K562 (cell line): ENCODE results near the gene FCGBP. TPM values are rescaled to one million over a fixed set of nuclear protein-coding genes. Genes with fewer than 3 reads are reported as not detected.

Experiments
- ATAC-seq: fragments of 200-7000 bp; cut with Tn5 transposase; 3 replicates; pipeline ENCODE4 v1.9.1; 2020; ENCODE audit warnings: moderate library complexity
- BruUV-seq: library from RNA; stranded (reverse); fragments of 400-500 nt; replicated peaks from 2 replicates; lab custom pipeline; 2021; lab: Mats Ljungman, UMichigan
- CTCF ChIA-PET: fragments of 300-600 bp; formaldehyde crosslinking; extraction: SDS; loops from one replicate; lab custom pipeline; 2021; ENCODE audit warnings: low intra/inter-chr PET ratio; lab: Yijun Ruan, JAX
- POLR2A ChIA-PET: fragments of 300-600, 350-650 bp; sonication (Branson Sonifier 250); formaldehyde crosslinking; extraction: SDS; loops from one replicate; lab custom pipeline; 2021; ENCODE audit warnings: antibody characterized with exemption, inconsistent platforms; lab: Yijun Ruan, JAX
- DNase-seq, 4 experiments: peaks; one replicate each; pipeline versions ENCODE4 v3.0.0 to v3.0.0-alpha.2; 2011 to 2018; ENCODE audit warnings: low spot score in 3 of 4, mixed read lengths in 3 of 4; ENCODE audit errors: extremely low read depth in 1 of 4
- FAIRE-seq: peaks from 2 replicates; lab custom pipeline; 2011; peaks lifted over from hg19 to GRCh38; lab: Jason Lieb, UNC
- H2AFZ ChIP-seq: 2 replicates; pipeline ENCODE4 v1.6.0; 2011; ENCODE audit warnings: low read depth, low read length, control low read depth, inconsistent platforms
- H3K27ac ChIP-seq: fragments of 200-600 bp; 3 replicates; pipeline ENCODE4 v1.8.0; 2011; ENCODE audit warnings: low read depth, mild to moderate bottlenecking, control low read depth, inconsistent platforms, low read length, moderate library complexity, mixed read lengths; ENCODE audit errors: extremely low read depth
- H3K27me3 ChIP-seq, 2 experiments: fragments of 300-600 bp in 1 of 2; 2 replicates in 1 of 2; 3 replicates in 1 of 2; pipeline versions ENCODE4 v1.6.0 to v1.8.0; 2011; ENCODE audit warnings: inconsistent platforms in 2 of 2, low read length in 2 of 2, mild to moderate bottlenecking in 1 of 2, mixed read lengths in 1 of 2, moderate library complexity in 1 of 2; ENCODE audit not compliant: control insufficient read depth in 2 of 2, insufficient read depth in 2 of 2
- H3K36me3 ChIP-seq: fragments of 300-600 bp; 3 replicates; pipeline ENCODE4 v1.8.0; 2011; ENCODE audit warnings: mild to moderate bottlenecking, low read length, inconsistent platforms; ENCODE audit not compliant: control insufficient read depth, insufficient read depth
- H3K4me1 ChIP-seq, 2 experiments: fragments of 200-600 bp in 1 of 2; replicated peaks in 1 of 2; 2 replicates in 1 of 2; 3 replicates in 1 of 2; pipeline versions ENCODE4 v1.5.1 to v1.8.0; 2011; ENCODE audit warnings: inconsistent platforms in 2 of 2, low read length in 2 of 2, mild to moderate bottlenecking in 1 of 2, mixed read lengths in 1 of 2, moderate library complexity in 1 of 2; ENCODE audit not compliant: control insufficient read depth in 2 of 2, insufficient read depth in 2 of 2
- H3K4me2 ChIP-seq: 2 replicates; pipeline ENCODE4 v1.6.1; 2011; ENCODE audit warnings: low read length, control low read depth, inconsistent platforms, mixed read lengths; ENCODE audit not compliant: insufficient read depth
- H3K4me3 ChIP-seq: fragments of 200-600 bp; sonication (generic), shearing (Covaris generic); 2 replicates; pipeline ENCODE4 v1.5.1; 2016; ENCODE audit warnings: control low read depth, inconsistent platforms
- H3K79me2 ChIP-seq: fragments of 200-600 bp; 3 replicates; pipeline ENCODE4 v1.8.0; 2011; ENCODE audit warnings: low read length, inconsistent platforms; ENCODE audit not compliant: control insufficient read depth, insufficient read depth
- H3K9ac ChIP-seq, 2 experiments: 2 replicates each; pipeline versions ENCODE4 v1.6.0 to v1.6.1; 2011; ENCODE audit warnings: low read depth in 2 of 2, low read length in 2 of 2, control low read depth in 1 of 2, inconsistent platforms in 1 of 2, mild to moderate bottlenecking in 1 of 2, mixed read lengths in 1 of 2; ENCODE audit not compliant: insufficient read depth in 1 of 2
- H3K9me1 ChIP-seq: one replicate; pipeline ENCODE4 v1.6.0; 2011; ENCODE audit warnings: inconsistent platforms, mild to moderate bottlenecking, low read length, moderate library complexity; ENCODE audit not compliant: control insufficient read depth, insufficient read depth
- H3K9me3 ChIP-seq: replicated peaks from 2 replicates; pipeline ENCODE4 v1.5.1; 2011; ENCODE audit warnings: low read depth, low read length, inconsistent platforms; ENCODE audit not compliant: control insufficient read depth, insufficient read depth
- H4K20me1 ChIP-seq: replicated peaks from 2 replicates; pipeline ENCODE4 v1.6.1; 2011; ENCODE audit warnings: low read length, inconsistent platforms, mixed read lengths; ENCODE audit not compliant: control insufficient read depth, insufficient read depth
- CBFA2T2 ChIP-seq: fragments of 450-650 bp; conservative IDR thresholded peaks from 2 replicates; pipeline ENCODE4 v1.6.1; 2017; ENCODE audit warnings: mild to moderate bottlenecking
- CBFA2T3 ChIP-seq: fragments of 450-650 bp; IDR thresholded peaks from 2 replicates; pipeline ENCODE4 v1.6.1; 2017
- GABPB2 ChIP-seq: fragments of 250-450 bp; sonication (Bioruptor Pico); conservative IDR thresholded peaks from 2 replicates; pipeline ENCODE4 v1.5.1; 2021; ENCODE audit warnings: mild to moderate bottlenecking
- KAT2B ChIP-seq: IDR thresholded peaks from one replicate; pipeline ENCODE4 v1.6.1; 2012; ENCODE audit warnings: low read depth, mild to moderate bottlenecking, control low read depth, inconsistent platforms, low read length, moderate library complexity
- MCM2 ChIP-seq: fragments of 450-650 bp; IDR thresholded peaks from 2 replicates; pipeline ENCODE4 v1.6.1; 2017; ENCODE audit warnings: low read depth, mild to moderate bottlenecking
- NCOA4 ChIP-seq: fragments of 450-650 bp; IDR thresholded peaks from 2 replicates; pipeline ENCODE4 v1.6.1; 2018; ENCODE audit warnings: mild to moderate bottlenecking; ENCODE audit not compliant: partially characterized antibody
- NFATC3 ChIP-seq: fragments of 450-650 bp; IDR thresholded peaks from 2 replicates; pipeline ENCODE4 v1.6.1; 2017; ENCODE audit warnings: mild to moderate bottlenecking
- NFIC ChIP-seq: fragments of 450-650 bp; IDR thresholded peaks from 2 replicates; pipeline ENCODE4 v1.6.1; 2017; ENCODE audit warnings: mild to moderate bottlenecking, inconsistent platforms
- ZBTB7A ChIP-seq: IDR thresholded peaks from 2 replicates; pipeline ENCODE4 v1.6.1; 2011; ENCODE audit warnings: low read depth, mild to moderate bottlenecking, low read length, moderate library complexity, borderline replicate concordance; ENCODE audit not compliant: control insufficient read depth
- ZNF174 ChIP-seq: fragments of 250-450 bp; sonication (Bioruptor Pico); IDR thresholded peaks from 2 replicates; pipeline ENCODE4 v1.4.0; 2020; ENCODE audit warnings: mild to moderate bottlenecking
- WGBS: fragments of 100-300 bp; shearing (Covaris generic); methylation state at CpG from one replicate; pipeline ENCODE4 v1.1.6; 2016; ENCODE audit warnings: low coverage, mixed read lengths; ENCODE audit not compliant: insufficient coverage; ENCODE audit errors: missing lambda C conversion rate; 5-methylcytosine and 5-hydroxymethylcytosine counted together
- in situ Hi-C: fragments of 300-500 bp; cut with MboI; formaldehyde crosslinking; loops from 4 replicates; pipeline ENCODE4 v1.15.0; 2018; ENCODE audit warnings: inconsistent platforms, mixed read lengths
- intact Hi-C: fragments of 100-400 bp; cut with micrococcal nuclease; formaldehyde crosslinking; loops from 2 replicates; pipeline ENCODE4 v1.14.2; 2022
- polyA plus RNA-seq, 8 experiments: library from polyadenylated mRNA; depleted of rRNA in 4 of 8; stranded (reverse) in 5 of 8; unstranded in 3 of 8; fragments of >200 nt; fragmentation: Nextera tagmentation in 2 of 8; fragmentation: Illumina TruSeq in 1 of 8; extraction: Ambion mirVana in 2 of 8; extraction: Trizol in 1 of 8; gene quantifications; 2 replicates each; pipeline versions ENCODE4 v1.2.1 to v1.2.3, GENCODE V29; 2011 to 2014; ENCODE audit warnings: inconsistent platforms in 1 of 8, missing spikeins in 1 of 8
- total RNA-seq, 7 experiments: library from RNA; depleted of rRNA in 6 of 7; stranded (reverse); fragments of >200 nt in 6 of 7; fragmentation: Illumina TruSeq in 2 of 7; extraction: Trizol in 2 of 7; gene quantifications; 2 replicates each; pipeline versions ENCODE4 v1.2.1 to v1.2.3, GENCODE V29; 2011 to 2021; ENCODE audit warnings: low replicate concordance in 1 of 7
- TF ChIP-seq, protein P1 (sequence below), 2 experiments: fragments of 150-350 bp in 1 of 2; IDR thresholded peaks; 2 replicates each; pipeline ENCODE4 v1.6.1; 2012 to 2016; ENCODE audit warnings: low read depth in 2 of 2, low read length in 2 of 2, mild to moderate bottlenecking in 1 of 2, moderate library complexity in 1 of 2
- TF ChIP-seq, protein P2 (sequence below): fragments of 450-650 bp; formaldehyde crosslinking; IDR thresholded peaks from 2 replicates; pipeline ENCODE4 v1.4.0; 2020; ENCODE audit warnings: mild to moderate bottlenecking, moderate library complexity
- TF ChIP-seq, protein P3 (sequence below): fragments of 250-450 bp; sonication (Bioruptor Pico); IDR thresholded peaks from 2 replicates; pipeline ENCODE4 v1.8.0; 2022; ENCODE audit warnings: moderate library complexity, mild to moderate bottlenecking, inconsistent platforms
- TF ChIP-seq, protein P4 (sequence below): fragments of 450-650 bp; IDR thresholded peaks from 2 replicates; pipeline ENCODE4 v1.6.1; 2016; ENCODE audit warnings: low read depth, mild to moderate bottlenecking, moderate library complexity

Gene FCGBP
- total and polyA plus RNA-seq, 9 of the 15 experiments (the other 6 are each of a cell fraction or from before 2014, with no cell fraction given), result 0.01 to 1.5 (median 0.13) TPM; not detected in 4

DNA sequence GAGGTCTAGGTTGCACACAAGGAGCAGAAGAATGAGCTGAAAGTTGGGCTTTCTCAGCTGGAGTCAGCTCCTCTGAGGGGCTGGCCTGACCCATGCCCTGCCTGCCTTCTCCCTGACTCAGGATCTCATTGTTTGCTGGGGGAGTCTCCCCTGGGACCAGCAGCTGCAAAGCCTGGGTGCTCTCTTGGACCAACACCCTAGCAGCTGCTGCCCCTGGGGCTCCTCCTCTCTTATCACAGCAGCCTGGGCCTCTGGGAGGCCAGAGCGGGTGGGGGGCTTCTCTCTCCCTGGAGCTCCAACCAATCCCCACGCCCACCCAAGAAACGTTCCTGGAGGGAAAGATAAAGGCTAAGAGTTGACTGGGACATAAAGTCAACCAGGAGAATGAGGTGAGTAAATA lies 1.6 kb upstream of the FCGBP start:
- intact Hi-C loops, result no loop called here
- Histone ChIP-seq H3K9me3 (no peaks in the 10 kb centered on the region; the same call in 1 of the 2 replicates), H3K4me3 (no peak overlapping the region), H3K9me1 (no peaks in the 10 kb centered on the region), H3K27ac (no peak overlapping the region), H4K20me1 (no peaks in the 10 kb centered on the region), H3K27me3 (peaks cover 0 to 13% of the 10 kb centered on the region in 2 experiments; a peak in 2 of 5 replicates), H3K4me1 (peaks cover 0 to 5% of the 10 kb centered on the region in 2 experiments; a peak in 2 of 5 replicates), H3K4me2 (no peak overlapping the region), H3K36me3 (no peaks in the 10 kb centered on the region), H3K79me2 (no peaks in the 10 kb centered on the region), H2AFZ (no peak overlapping the region), H3K9ac (no peak overlapping the region)
- WGBS, result 0% methylated on average over 3 of the region's 3 CpGs
- POLR2A ChIA-PET, result interaction anchor here (1.0 to 2.1 kb wide), 3 partner anchors 21 to 35 kb away, joined by 3 to 6 read pairs (median 5); partner anchors contain the start of gene PSMC4
- ATAC-seq (no peak), DNase-seq (peak in 1 of 4 experiments; percentile 37), FAIRE-seq (no peak)
- BruUV-seq, result no TSS peak
- TF ChIP-seq CBFA2T2 (0 out of 2 replicates have a peak, but pooled peaks have one; percentile 19), MCM2 (no peak), GABPB2 (no peak), NFATC3 (no peak), ZBTB7A (peak; percentile 24; the same call in 1 of the 2 replicates), NFIC (0 out of 2 replicates have a peak, but pooled peaks have one; percentile 26), NCOA4 (no peak), CBFA2T3 (peak; percentile 44), ZNF174 (no peak), KAT2B (no peak)
- TF ChIP-seq, protein P1, sequence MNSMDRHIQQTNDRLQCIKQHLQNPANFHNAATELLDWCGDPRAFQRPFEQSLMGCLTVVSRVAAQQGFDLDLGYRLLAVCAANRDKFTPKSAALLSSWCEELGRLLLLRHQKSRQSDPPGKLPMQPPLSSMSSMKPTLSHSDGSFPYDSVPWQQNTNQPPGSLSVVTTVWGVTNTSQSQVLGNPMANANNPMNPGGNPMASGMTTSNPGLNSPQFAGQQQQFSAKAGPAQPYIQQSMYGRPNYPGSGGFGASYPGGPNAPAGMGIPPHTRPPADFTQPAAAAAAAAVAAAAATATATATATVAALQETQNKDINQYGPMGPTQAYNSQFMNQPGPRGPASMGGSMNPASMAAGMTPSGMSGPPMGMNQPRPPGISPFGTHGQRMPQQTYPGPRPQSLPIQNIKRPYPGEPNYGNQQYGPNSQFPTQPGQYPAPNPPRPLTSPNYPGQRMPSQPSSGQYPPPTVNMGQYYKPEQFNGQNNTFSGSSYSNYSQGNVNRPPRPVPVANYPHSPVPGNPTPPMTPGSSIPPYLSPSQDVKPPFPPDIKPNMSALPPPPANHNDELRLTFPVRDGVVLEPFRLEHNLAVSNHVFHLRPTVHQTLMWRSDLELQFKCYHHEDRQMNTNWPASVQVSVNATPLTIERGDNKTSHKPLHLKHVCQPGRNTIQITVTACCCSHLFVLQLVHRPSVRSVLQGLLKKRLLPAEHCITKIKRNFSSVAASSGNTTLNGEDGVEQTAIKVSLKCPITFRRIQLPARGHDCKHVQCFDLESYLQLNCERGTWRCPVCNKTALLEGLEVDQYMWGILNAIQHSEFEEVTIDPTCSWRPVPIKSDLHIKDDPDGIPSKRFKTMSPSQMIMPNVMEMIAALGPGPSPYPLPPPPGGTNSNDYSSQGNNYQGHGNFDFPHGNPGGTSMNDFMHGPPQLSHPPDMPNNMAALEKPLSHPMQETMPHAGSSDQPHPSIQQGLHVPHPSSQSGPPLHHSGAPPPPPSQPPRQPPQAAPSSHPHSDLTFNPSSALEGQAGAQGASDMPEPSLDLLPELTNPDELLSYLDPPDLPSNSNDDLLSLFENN (IDR thresholded peaks at IDR 0.05; ENCODE audit: low read depth in 2 of 2, low read length in 2 of 2), result no peak
- TF ChIP-seq, protein P2, sequence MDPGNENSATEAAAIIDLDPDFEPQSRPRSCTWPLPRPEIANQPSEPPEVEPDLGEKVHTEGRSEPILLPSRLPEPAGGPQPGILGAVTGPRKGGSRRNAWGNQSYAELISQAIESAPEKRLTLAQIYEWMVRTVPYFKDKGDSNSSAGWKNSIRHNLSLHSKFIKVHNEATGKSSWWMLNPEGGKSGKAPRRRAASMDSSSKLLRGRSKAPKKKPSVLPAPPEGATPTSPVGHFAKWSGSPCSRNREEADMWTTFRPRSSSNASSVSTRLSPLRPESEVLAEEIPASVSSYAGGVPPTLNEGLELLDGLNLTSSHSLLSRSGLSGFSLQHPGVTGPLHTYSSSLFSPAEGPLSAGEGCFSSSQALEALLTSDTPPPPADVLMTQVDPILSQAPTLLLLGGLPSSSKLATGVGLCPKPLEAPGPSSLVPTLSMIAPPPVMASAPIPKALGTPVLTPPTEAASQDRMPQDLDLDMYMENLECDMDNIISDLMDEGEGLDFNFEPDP (CRISPR knock-in tag), result no peak
- TF ChIP-seq, protein P3, sequence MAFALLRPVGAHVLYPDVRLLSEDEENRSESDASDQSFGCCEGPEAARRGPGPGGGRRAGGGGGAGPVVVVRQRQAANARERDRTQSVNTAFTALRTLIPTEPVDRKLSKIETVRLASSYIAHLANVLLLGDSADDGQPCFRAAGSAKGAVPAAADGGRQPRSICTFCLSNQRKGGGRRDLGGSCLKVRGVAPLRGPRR (CRISPR knock-in tag), result no peak
- TF ChIP-seq, protein P4, sequence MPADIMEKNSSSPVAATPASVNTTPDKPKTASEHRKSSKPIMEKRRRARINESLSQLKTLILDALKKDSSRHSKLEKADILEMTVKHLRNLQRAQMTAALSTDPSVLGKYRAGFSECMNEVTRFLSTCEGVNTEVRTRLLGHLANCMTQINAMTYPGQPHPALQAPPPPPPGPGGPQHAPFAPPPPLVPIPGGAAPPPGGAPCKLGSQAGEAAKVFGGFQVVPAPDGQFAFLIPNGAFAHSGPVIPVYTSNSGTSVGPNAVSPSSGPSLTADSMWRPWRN, result no peak
- in situ Hi-C loops, result no loop called here
- CTCF ChIA-PET, result no interaction called here
